K562 (cell line): ENCODE data around the gene UPF2. TPM values are rescaled to one million over a fixed set of nuclear protein-coding genes. Genes with fewer than 3 reads are reported as not detected.

Experiments
- ATAC-seq: fragments of 200-7000 bp; cut with Tn5 transposase; 3 replicates; pipeline ENCODE4 v1.9.1; 2020; ENCODE audit warnings: moderate library complexity
- BruUV-seq: library from RNA; stranded (reverse); fragments of 400-500 nt; replicated peaks from 2 replicates; lab custom pipeline; 2021; lab: Mats Ljungman, UMichigan
- CTCF ChIA-PET: fragments of 300-600 bp; formaldehyde crosslinking; extraction: SDS; loops from one replicate; lab custom pipeline; 2021; ENCODE audit warnings: low intra/inter-chr PET ratio; lab: Yijun Ruan, JAX
- POLR2A ChIA-PET: fragments of 300-600, 350-650 bp; sonication (Branson Sonifier 250); formaldehyde crosslinking; extraction: SDS; loops from one replicate; lab custom pipeline; 2021; ENCODE audit warnings: antibody characterized with exemption, inconsistent platforms; lab: Yijun Ruan, JAX
- DNase-seq, 4 experiments: peaks; one replicate each; pipeline versions ENCODE4 v3.0.0 to v3.0.0-alpha.2; 2011 to 2018; ENCODE audit warnings: low spot score in 3 of 4, mixed read lengths in 3 of 4; ENCODE audit errors: extremely low read depth in 1 of 4
- FAIRE-seq: peaks from 2 replicates; lab custom pipeline; 2011; peaks lifted over from hg19 to GRCh38; lab: Jason Lieb, UNC
- H2AFZ ChIP-seq: 2 replicates; pipeline ENCODE4 v1.6.0; 2011; ENCODE audit warnings: low read depth, low read length, control low read depth, inconsistent platforms
- H3K27ac ChIP-seq: fragments of 200-600 bp; 3 replicates; pipeline ENCODE4 v1.8.0; 2011; ENCODE audit warnings: low read depth, mild to moderate bottlenecking, control low read depth, inconsistent platforms, low read length, moderate library complexity, mixed read lengths; ENCODE audit errors: extremely low read depth
- H3K27me3 ChIP-seq, 2 experiments: fragments of 300-600 bp in 1 of 2; 2 replicates in 1 of 2; 3 replicates in 1 of 2; pipeline versions ENCODE4 v1.6.0 to v1.8.0; 2011; ENCODE audit warnings: inconsistent platforms in 2 of 2, low read length in 2 of 2, mild to moderate bottlenecking in 1 of 2, mixed read lengths in 1 of 2, moderate library complexity in 1 of 2; ENCODE audit not compliant: control insufficient read depth in 2 of 2, insufficient read depth in 2 of 2
- H3K36me3 ChIP-seq: fragments of 300-600 bp; 3 replicates; pipeline ENCODE4 v1.8.0; 2011; ENCODE audit warnings: mild to moderate bottlenecking, low read length, inconsistent platforms; ENCODE audit not compliant: control insufficient read depth, insufficient read depth
- H3K4me1 ChIP-seq, 2 experiments: fragments of 200-600 bp in 1 of 2; replicated peaks in 1 of 2; 2 replicates in 1 of 2; 3 replicates in 1 of 2; pipeline versions ENCODE4 v1.5.1 to v1.8.0; 2011; ENCODE audit warnings: inconsistent platforms in 2 of 2, low read length in 2 of 2, mild to moderate bottlenecking in 1 of 2, mixed read lengths in 1 of 2, moderate library complexity in 1 of 2; ENCODE audit not compliant: control insufficient read depth in 2 of 2, insufficient read depth in 2 of 2
- H3K4me2 ChIP-seq: 2 replicates; pipeline ENCODE4 v1.6.1; 2011; ENCODE audit warnings: low read length, control low read depth, inconsistent platforms, mixed read lengths; ENCODE audit not compliant: insufficient read depth
- H3K4me3 ChIP-seq: fragments of 200-600 bp; sonication (generic), shearing (Covaris generic); 2 replicates; pipeline ENCODE4 v1.5.1; 2016; ENCODE audit warnings: control low read depth, inconsistent platforms
- H3K79me2 ChIP-seq: fragments of 200-600 bp; 3 replicates; pipeline ENCODE4 v1.8.0; 2011; ENCODE audit warnings: low read length, inconsistent platforms; ENCODE audit not compliant: control insufficient read depth, insufficient read depth
- H3K9ac ChIP-seq, 2 experiments: 2 replicates each; pipeline versions ENCODE4 v1.6.0 to v1.6.1; 2011; ENCODE audit warnings: low read depth in 2 of 2, low read length in 2 of 2, control low read depth in 1 of 2, inconsistent platforms in 1 of 2, mild to moderate bottlenecking in 1 of 2, mixed read lengths in 1 of 2; ENCODE audit not compliant: insufficient read depth in 1 of 2
- H3K9me1 ChIP-seq: one replicate; pipeline ENCODE4 v1.6.0; 2011; ENCODE audit warnings: inconsistent platforms, mild to moderate bottlenecking, low read length, moderate library complexity; ENCODE audit not compliant: control insufficient read depth, insufficient read depth
- H3K9me3 ChIP-seq: replicated peaks from 2 replicates; pipeline ENCODE4 v1.5.1; 2011; ENCODE audit warnings: low read depth, low read length, inconsistent platforms; ENCODE audit not compliant: control insufficient read depth, insufficient read depth
- H4K20me1 ChIP-seq: replicated peaks from 2 replicates; pipeline ENCODE4 v1.6.1; 2011; ENCODE audit warnings: low read length, inconsistent platforms, mixed read lengths; ENCODE audit not compliant: control insufficient read depth, insufficient read depth
- BDP1 ChIP-seq: IDR thresholded peaks from 3 replicates; pipeline ENCODE4 v1.6.1; 2011; ENCODE audit not compliant: insufficient read length, insufficient read depth
- PHF8 ChIP-seq: fragments of 200-600 bp; sonication (generic); IDR thresholded peaks from 2 replicates; pipeline ENCODE4 v1.6.1; 2012; ENCODE audit warnings: mixed run types, mild to moderate bottlenecking, inconsistent platforms, low read length, moderate library complexity, borderline replicate concordance
- WGBS: fragments of 100-300 bp; shearing (Covaris generic); methylation state at CpG from one replicate; pipeline ENCODE4 v1.1.6; 2016; ENCODE audit warnings: low coverage, mixed read lengths; ENCODE audit not compliant: insufficient coverage; ENCODE audit errors: missing lambda C conversion rate; 5-methylcytosine and 5-hydroxymethylcytosine counted together
- in situ Hi-C: fragments of 300-500 bp; cut with MboI; formaldehyde crosslinking; loops from 4 replicates; pipeline ENCODE4 v1.15.0; 2018; ENCODE audit warnings: inconsistent platforms, mixed read lengths
- intact Hi-C: fragments of 100-400 bp; cut with micrococcal nuclease; formaldehyde crosslinking; loops from 2 replicates; pipeline ENCODE4 v1.14.2; 2022
- polyA plus RNA-seq, 8 experiments: library from polyadenylated mRNA; depleted of rRNA in 4 of 8; stranded (reverse) in 5 of 8; unstranded in 3 of 8; fragments of >200 nt; fragmentation: Nextera tagmentation in 2 of 8; fragmentation: Illumina TruSeq in 1 of 8; extraction: Ambion mirVana in 2 of 8; extraction: Trizol in 1 of 8; gene quantifications; 2 replicates each; pipeline versions ENCODE4 v1.2.1 to v1.2.3, GENCODE V29; 2011 to 2014; ENCODE audit warnings: inconsistent platforms in 1 of 8, missing spikeins in 1 of 8
- total RNA-seq, 7 experiments: library from RNA; depleted of rRNA in 6 of 7; stranded (reverse); fragments of >200 nt in 6 of 7; fragmentation: Illumina TruSeq in 2 of 7; extraction: Trizol in 2 of 7; gene quantifications; 2 replicates each; pipeline versions ENCODE4 v1.2.1 to v1.2.3, GENCODE V29; 2011 to 2021; ENCODE audit warnings: low replicate concordance in 1 of 7

Gene UPF2
- total and polyA plus RNA-seq, 9 of the 15 experiments (the other 6 are each of a cell fraction or from before 2014, with no cell fraction given): 13.9 to 37.7 (median 23.7) TPM

GRCh38 chr10:12041766-12042408, 722 bp downstream of the UPF2 start (continued):
- no peak for TF ChIP-seq BDP1
- TF ChIP-seq, all 486 proteins: peak for 18

GRCh38 chr10:12036073-12036655, 6.4 kb downstream of the UPF2 start:
- DNase-seq (no peak), FAIRE-seq (no peak)
- Histone ChIP-seq H3K27ac (no peak overlapping the region), H3K9me3 (no peaks in the 10 kb centered on the region), H3K9me1 (no peaks in the 10 kb centered on the region), H3K4me3 (no peak overlapping the region), H3K9ac (no peak overlapping the region), H2AFZ (no peak overlapping the region), H4K20me1 (no peaks in the 10 kb centered on the region)
- BruUV-seq: no TSS peak
- POLR2A ChIA-PET: interaction anchor here (0.5 kb wide), 1 partner anchor 9 kb away, joined by 3 read pairs; no protein-coding TSS in a partner anchor
- no peak for TF ChIP-seq PHF8
- TF ChIP-seq, all 486 proteins: peak for 0
- 76% methylated on average over 3 of the region's 3 CpGs for WGBS
- H3K79me2 ChIP-seq: peaks cover 78% of the 10 kb centered on the region
- peaks cover 45% of the 10 kb centered on the region for H3K36me3 ChIP-seq
- CTCF ChIA-PET: no interaction called here
- H3K4me1 ChIP-seq: peaks cover 0 to 5% of the 10 kb centered on the region in 2 experiments; a peak in 1 of 5 replicates
- intact Hi-C loops (no loop called here), in situ Hi-C loops (no loop called here)
- no peak overlapping the region for H3K4me2 ChIP-seq
- ATAC-seq: peak; percentile 58
- no peaks in the 10 kb centered on the region for H3K27me3 ChIP-seq
